Keratinocyte (primary cell): ENCODE results near the gene IGF1R.

Experiments
- CTCF ChIP-seq, 3 experiments: IDR thresholded peaks in 1 of 3; conservative IDR thresholded peaks in 1 of 3; optimal IDR thresholded peaks in 1 of 3; 2 replicates in 2 of 3; 3 replicates in 1 of 3; pipeline versions ENCODE3 to v1.5.1; 2011; ENCODE audit warnings: low read length in 3 of 3, mild to moderate bottlenecking in 3 of 3, moderate library complexity in 2 of 3, control low read depth in 1 of 3, inconsistent platforms in 1 of 3; ENCODE audit not compliant: insufficient read depth in 2 of 3; ENCODE audit errors: extremely low read depth in 1 of 3
- EZH2 ChIP-seq: IDR thresholded peaks from one replicate; pipeline ENCODE4 v1.6.1; 2012; ENCODE audit warnings: inconsistent platforms, mild to moderate bottlenecking, low read length, moderate library complexity

GRCh38 chr15:98790270-98790669 is 141.9 kb downstream of the IGF1R start:
- TF ChIP-seq EZH2 (no peak), CTCF (optimal IDR thresholded peaks at IDR 0.05 in 1 of 3, IDR thresholded peaks at IDR 0.05 in 1 of 3, conservative IDR thresholded peaks at IDR 0.05 in 1 of 3; ENCODE audit: extremely low read depth in 1 of 3, insufficient read depth in 2 of 3, low read length in 3 of 3) (no peak)
